Renal pelvis (tissue), 3 donors: ENCODE data around the gene ANKRD52. TPM values are rescaled to one million over a fixed set of nuclear protein-coding genes. Genes with fewer than 3 reads are reported as not detected.

Experiments
- polyA plus RNA-seq, 3 donors: library from polyadenylated mRNA; unstranded; fragments of 120-200 nt; gene quantifications; one replicate each; pipeline ENCODE4 v1.2.1, GENCODE V29; 2013; ENCODE audit not compliant: insufficient read length in 3 of 3

ANKRD52 gene
- polyA plus RNA-seq, 3 donors: 32.8 to 40.5 (median 39.0) TPM

Other genes starting within 250 kb of the ANKRD52 start
- 10 to 100 TPM; 15.8 to 23.6 (median 20.1) TPM for gene IKZF4, start 237.3 kb downstream of the ANKRD52 start, polyA plus RNA-seq
- 100 to 1,000 TPM; 366 to 522 (median 513) TPM for gene RPS26, start 216.5 kb downstream of the ANKRD52 start, polyA plus RNA-seq
- gene ERBB3, start 178.2 kb downstream of the ANKRD52 start, polyA plus RNA-seq: 100 to 1,000 TPM in 2 of 3 donors, 10 to 100 TPM in 1; 70.3 to 125 (median 113) TPM
- 100 to 1,000 TPM; 140 to 173 (median 148) TPM for gene PA2G4, start 153.8 kb downstream of the ANKRD52 start, polyA plus RNA-seq
- gene RPL41, start 141.8 kb downstream of the ANKRD52 start, polyA plus RNA-seq: 1,000 to 10,000 TPM; 4,623 to 5,799 (median 4,745) TPM
- gene ZC3H10, start 140.1 kb downstream of the ANKRD52 start, polyA plus RNA-seq: 1 to 10 TPM; 6.1 to 7.4 (median 6.9) TPM
- 10 to 100 TPM; 79.5 to 86.3 (median 81.9) TPM for gene ESYT1, start 130.1 kb downstream of the ANKRD52 start, polyA plus RNA-seq
- gene MYL6B, start 105.8 kb downstream of the ANKRD52 start, polyA plus RNA-seq: 100 to 1,000 TPM; 158 to 186 (median 174) TPM
- gene MYL6, start 100.0 kb downstream of the ANKRD52 start, polyA plus RNA-seq: 1,000 to 10,000 TPM; 1,644 to 2,112 (median 1,781) TPM
- gene SMARCC2, start 68.9 kb downstream of the ANKRD52 start, polyA plus RNA-seq: 100 to 1,000 TPM; 116 to 152 (median 133) TPM
- 10 to 100 TPM; 43.8 to 50.1 (median 47.2) TPM for gene RNF41, start 36.5 kb downstream of the ANKRD52 start, polyA plus RNA-seq
- gene NABP2, start 34.0 kb downstream of the ANKRD52 start, polyA plus RNA-seq: 10 to 100 TPM; 28.2 to 30.5 (median 28.3) TPM
- gene SLC39A5, start 28.3 kb downstream of the ANKRD52 start, polyA plus RNA-seq: 10 to 100 TPM; 73.2 to 87.0 (median 81.7) TPM
- gene COQ10A, start 8.6 kb upstream of the ANKRD52 start, polyA plus RNA-seq: 10 to 100 TPM; 16.3 to 25.5 (median 19.6) TPM
- gene CS, start 41.9 kb upstream of the ANKRD52 start, polyA plus RNA-seq: 100 to 1,000 TPM; 202 to 237 (median 212) TPM
- 100 to 1,000 TPM; 160 to 182 (median 172) TPM for gene CNPY2, start 57.6 kb upstream of the ANKRD52 start, polyA plus RNA-seq
- gene PAN2, start 75.6 kb upstream of the ANKRD52 start, polyA plus RNA-seq: 100 to 1,000 TPM in 1 of 3 donors, 10 to 100 TPM in 2; 82.4 to 140 (median 98.9) TPM
- gene IL23A, start 80.5 kb upstream of the ANKRD52 start, polyA plus RNA-seq: 1 to 10 TPM in 2 of 3 donors, under 1 TPM in 1; 0.85 to 1.1 (median 1.0) TPM
- gene STAT2, start 101.7 kb upstream of the ANKRD52 start, polyA plus RNA-seq: 100 to 1,000 TPM in 2 of 3 donors, 10 to 100 TPM in 1; 73.4 to 152 (median 139) TPM
- under 1 TPM; 0.10 to 0.13 (median 0.11) TPM for gene APOF, start 104.5 kb upstream of the ANKRD52 start, polyA plus RNA-seq
- gene TIMELESS, start 191.0 kb upstream of the ANKRD52 start, polyA plus RNA-seq: 10 to 100 TPM; 44.4 to 47.0 (median 46.2) TPM
- under 1 TPM in 1 of 3 donors, not detected in 2; 0.21 TPM for gene MIP, start 196.3 kb upstream of the ANKRD52 start, polyA plus RNA-seq
- gene SPRYD4, start 210.2 kb upstream of the ANKRD52 start, polyA plus RNA-seq: 1 to 10 TPM; 3.8 to 7.8 (median 6.9) TPM
- gene GLS2, start 229.8 kb upstream of the ANKRD52 start, polyA plus RNA-seq: 1 to 10 TPM in 2 of 3 donors, under 1 TPM in 1; 1.00 to 2.3 (median 1.5) TPM